DOHH2 (cell line): Measurements from ENCODE around the gene MYBPC2.

Experiments used
- H3F3A ChIP-seq: fragments of 200-600 bp; sonication (generic), shearing (Covaris generic); 2 replicates; pipeline ENCODE4 v1.6.0; 2016; ENCODE audit warnings: antibody characterized with exemption, mild to moderate bottlenecking; ENCODE audit not compliant: control insufficient read depth, insufficient read depth
- H3K27ac ChIP-seq: fragments of 200-600 bp; sonication (generic); 2 replicates; pipeline ENCODE4 v1.5.1; 2014; ENCODE audit warnings: low read depth, mild to moderate bottlenecking, low read length, moderate library complexity
- H3K27me3 ChIP-seq: fragments of 200-600 bp; sonication (generic); 2 replicates; pipeline ENCODE4 v1.6.1; 2014; ENCODE audit warnings: mild to moderate bottlenecking, low read length, mixed read lengths; ENCODE audit not compliant: control insufficient read depth
- H3K36me3 ChIP-seq: fragments of 200-600 bp; sonication (generic); 2 replicates; pipeline ENCODE4 v1.6.1; 2014; ENCODE audit warnings: mild to moderate bottlenecking, low read length, moderate library complexity, mixed read lengths; ENCODE audit not compliant: control insufficient read depth
- H3K4me1 ChIP-seq: fragments of 200-600 bp; sonication (generic); 2 replicates; pipeline ENCODE4 v1.6.1; 2014; ENCODE audit warnings: mild to moderate bottlenecking, low read length, mixed read lengths; ENCODE audit not compliant: control insufficient read depth
- H3K4me2 ChIP-seq: fragments of 200-600 bp; sonication (generic); 2 replicates; pipeline ENCODE4 v1.6.0; 2014; ENCODE audit warnings: mild to moderate bottlenecking, low read length, moderate library complexity
- H3K4me3 ChIP-seq: fragments of 200-600 bp; sonication (generic); 2 replicates; pipeline ENCODE4 v1.5.1; 2014; ENCODE audit warnings: mild to moderate bottlenecking, low read length, mixed read lengths
- H3K79me2 ChIP-seq: fragments of 200-600 bp; sonication (generic); 2 replicates; pipeline ENCODE4 v1.6.1; 2014; ENCODE audit warnings: mild to moderate bottlenecking, low read length, mixed read lengths; ENCODE audit not compliant: control insufficient read depth
- H3K9me2 ChIP-seq: fragments of 200-600 bp; sonication (generic); replicated peaks from 2 replicates; pipeline ENCODE4 v1.6.1; 2014; ENCODE audit warnings: mild to moderate bottlenecking, low read length, mixed read lengths; ENCODE audit not compliant: control insufficient read depth
- H3K9me3 ChIP-seq: fragments of 200-600 bp; sonication (generic); 2 replicates; pipeline ENCODE4 v1.6.1; 2014; ENCODE audit warnings: antibody characterized with exemption, low read length, mixed read lengths; ENCODE audit not compliant: control insufficient read depth, insufficient read depth
- H4K20me1 ChIP-seq: fragments of 200-600 bp; sonication (generic); 2 replicates; pipeline ENCODE4 v1.6.0; 2014; ENCODE audit warnings: low read depth, mild to moderate bottlenecking, antibody characterized with exemption, low read length, moderate library complexity; ENCODE audit not compliant: control insufficient read depth, insufficient read depth
- EZH2phosphoT487 ChIP-seq: fragments of 200-600 bp; sonication (generic); IDR thresholded peaks from 2 replicates; pipeline ENCODE4 v1.6.1; 2017; ENCODE audit warnings: borderline replicate concordance, mild to moderate bottlenecking, antibody characterized with exemption, low read length, moderate library complexity, mixed read lengths
- TF ChIP-seq, protein P1 (sequence below): fragments of 200-600 bp; sonication (generic); IDR thresholded peaks from one replicate; pipeline ENCODE4 v1.5.1; 2014; ENCODE audit warnings: antibody characterized with exemption, mild to moderate bottlenecking, low read depth, low read length; ENCODE audit not compliant: poor library complexity, severe bottlenecking

MYBPC2 gene

DNA sequence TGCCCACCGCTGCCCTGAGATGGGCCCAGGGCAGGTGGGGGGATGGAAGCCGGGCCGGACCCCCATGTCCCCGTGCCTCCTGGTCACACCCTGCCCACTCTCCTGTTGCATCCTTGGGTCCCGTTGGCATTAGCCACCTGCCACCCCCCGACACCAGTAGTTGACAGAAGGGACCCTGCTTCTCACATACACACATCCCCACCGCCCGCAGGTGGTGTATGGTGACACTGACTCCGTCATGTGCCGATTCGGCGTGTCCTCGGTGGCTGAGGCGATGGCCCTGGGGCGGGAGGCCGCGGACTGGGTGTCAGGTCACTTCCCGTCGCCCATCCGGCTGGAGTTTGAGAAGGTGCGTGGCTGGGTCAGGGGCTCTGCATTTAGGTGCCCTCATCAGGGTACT lies 19.2 kb upstream of the MYBPC2 start:
- TF ChIP-seq, protein P1, sequence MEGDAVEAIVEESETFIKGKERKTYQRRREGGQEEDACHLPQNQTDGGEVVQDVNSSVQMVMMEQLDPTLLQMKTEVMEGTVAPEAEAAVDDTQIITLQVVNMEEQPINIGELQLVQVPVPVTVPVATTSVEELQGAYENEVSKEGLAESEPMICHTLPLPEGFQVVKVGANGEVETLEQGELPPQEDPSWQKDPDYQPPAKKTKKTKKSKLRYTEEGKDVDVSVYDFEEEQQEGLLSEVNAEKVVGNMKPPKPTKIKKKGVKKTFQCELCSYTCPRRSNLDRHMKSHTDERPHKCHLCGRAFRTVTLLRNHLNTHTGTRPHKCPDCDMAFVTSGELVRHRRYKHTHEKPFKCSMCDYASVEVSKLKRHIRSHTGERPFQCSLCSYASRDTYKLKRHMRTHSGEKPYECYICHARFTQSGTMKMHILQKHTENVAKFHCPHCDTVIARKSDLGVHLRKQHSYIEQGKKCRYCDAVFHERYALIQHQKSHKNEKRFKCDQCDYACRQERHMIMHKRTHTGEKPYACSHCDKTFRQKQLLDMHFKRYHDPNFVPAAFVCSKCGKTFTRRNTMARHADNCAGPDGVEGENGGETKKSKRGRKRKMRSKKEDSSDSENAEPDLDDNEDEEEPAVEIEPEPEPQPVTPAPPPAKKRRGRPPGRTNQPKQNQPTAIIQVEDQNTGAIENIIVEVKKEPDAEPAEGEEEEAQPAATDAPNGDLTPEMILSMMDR: no peak
- TF ChIP-seq EZH2phosphoT487: no peak
- H3K4me2 ChIP-seq: no peak overlapping the region
- no peaks in the 10 kb centered on the region for H4K20me1 ChIP-seq
- peak overlapping the region; percentile 96 for H3K27ac ChIP-seq
- no peaks in the 10 kb centered on the region for H3K9me2 ChIP-seq
- H3F3A ChIP-seq: peaks cover 32% of the 10 kb centered on the region
- H3K9me3 ChIP-seq: no peaks in the 10 kb centered on the region
- peaks cover 17% of the 10 kb centered on the region for H3K79me2 ChIP-seq
- no peaks in the 10 kb centered on the region for H3K27me3 ChIP-seq
- H3K36me3 ChIP-seq: peaks cover 84% of the 10 kb centered on the region
- peaks cover 50% of the 10 kb centered on the region for H3K4me1 ChIP-seq
- no peak overlapping the region for H3K4me3 ChIP-seq

DNA sequence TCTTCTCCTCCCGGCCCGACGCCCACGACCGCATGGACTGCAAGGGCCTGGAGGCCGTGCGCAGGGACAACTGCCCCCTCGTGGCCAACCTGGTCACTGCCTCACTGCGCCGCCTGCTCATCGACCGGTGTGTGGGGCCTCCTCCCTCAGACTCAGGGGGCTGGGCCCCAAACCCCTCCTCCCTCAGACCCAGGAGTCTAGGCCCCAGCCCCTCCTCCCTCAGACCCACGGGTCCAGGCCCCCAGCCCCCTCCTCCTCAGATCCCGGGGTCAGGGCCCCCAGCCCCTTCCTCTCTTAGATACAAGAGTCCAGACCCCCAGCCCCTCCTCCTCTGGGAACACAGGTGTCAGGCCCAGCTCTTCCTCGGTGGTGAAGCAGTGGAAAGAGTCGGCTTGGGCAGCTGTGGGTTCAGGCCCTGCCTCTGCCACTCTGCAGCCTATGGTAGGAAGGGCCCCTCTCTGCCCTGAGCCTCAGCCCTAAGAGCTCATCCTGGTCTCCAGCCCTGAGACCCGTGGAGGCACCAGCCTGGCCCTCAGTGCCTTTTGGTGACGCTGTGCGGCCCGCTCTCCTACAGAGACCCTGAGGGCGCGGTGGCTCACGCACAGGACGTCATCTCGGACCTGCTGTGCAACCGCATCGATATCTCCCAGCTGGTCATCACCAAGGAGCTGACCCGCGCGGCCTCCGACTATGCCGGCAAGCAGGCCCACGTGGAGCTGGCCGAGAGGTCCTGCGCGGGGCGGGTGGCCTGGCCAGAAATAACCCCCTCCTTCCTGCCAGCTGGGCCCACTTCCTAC lies 17.6 kb upstream of the MYBPC2 start:
- peak overlapping the region; percentile 96 for H3K27ac ChIP-seq
- peak overlapping the region; percentile 97 for H3K4me2 ChIP-seq
- no peaks in the 10 kb centered on the region for H3K9me3 ChIP-seq
- TF ChIP-seq, protein P1: peak; percentile 99
- TF ChIP-seq EZH2phosphoT487: no peak
- peak overlapping the region; percentile 56 for H3K4me3 ChIP-seq
- H3K27me3 ChIP-seq: no peaks in the 10 kb centered on the region
- no peaks in the 10 kb centered on the region for H3K9me2 ChIP-seq
- peaks cover 40% of the 10 kb centered on the region for H3F3A ChIP-seq
- no peaks in the 10 kb centered on the region for H4K20me1 ChIP-seq
- peaks cover 82% of the 10 kb centered on the region for H3K36me3 ChIP-seq
- peaks cover 53% of the 10 kb centered on the region for H3K4me1 ChIP-seq
- peaks cover 32% of the 10 kb centered on the region for H3K79me2 ChIP-seq

DNA sequence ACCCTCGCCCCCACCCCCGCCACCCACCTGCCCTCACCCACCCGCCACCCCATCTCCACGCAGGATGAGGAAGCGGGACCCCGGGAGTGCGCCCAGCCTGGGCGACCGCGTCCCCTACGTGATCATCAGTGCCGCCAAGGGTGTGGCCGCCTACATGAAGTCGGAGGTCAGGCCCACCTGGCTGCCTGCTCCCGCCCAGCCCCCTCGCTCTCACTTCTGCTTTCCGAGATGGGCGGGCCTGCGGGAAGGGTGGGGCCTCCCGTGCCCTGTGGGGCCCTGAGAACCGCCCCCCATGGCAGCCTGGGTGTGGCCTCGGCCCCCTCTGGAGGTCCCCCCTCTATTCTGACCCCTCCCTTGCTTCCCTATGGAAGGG lies 17.0 kb upstream of the MYBPC2 start:
- peaks cover 43% of the 10 kb centered on the region for H3F3A ChIP-seq
- no peaks in the 10 kb centered on the region for H4K20me1 ChIP-seq
- no peaks in the 10 kb centered on the region for H3K9me2 ChIP-seq
- H3K4me1 ChIP-seq: peaks cover 58% of the 10 kb centered on the region
- H3K9me3 ChIP-seq: no peaks in the 10 kb centered on the region
- TF ChIP-seq, protein P1: no peak
- TF ChIP-seq EZH2phosphoT487: no peak
- peak overlapping the region; percentile 97 for H3K4me2 ChIP-seq
- no peaks in the 10 kb centered on the region for H3K27me3 ChIP-seq
- peaks cover 38% of the 10 kb centered on the region for H3K79me2 ChIP-seq
- peak overlapping the region; percentile 96 for H3K27ac ChIP-seq
- peaks cover 82% of the 10 kb centered on the region for H3K36me3 ChIP-seq
- H3K4me3 ChIP-seq: peak overlapping the region; percentile 92
